ENCODE results near the gene UBAC1.
"Not testable (repeated sequence)": the region's sequence is repeated elsewhere in the genome, so short reads cannot be mapped to it uniquely, and the experiment has no call there.

Gene UBAC1

GRCh38 chr9:135892327-135892726, 68.8 kb downstream of the UBAC1 start:
- DNase-seq: not testable (repeated sequence)

- no peak for DNase-seq
Measured at GRCh38 chr9:135891027-135891631, 70.0 kb downstream of the UBAC1 start.

GRCh38 chr9:135890190-135891026, 70.8 kb downstream of the UBAC1 start:
- DNase-seq: no peak

GRCh38 chr9:135889564-135890189, 71.5 kb downstream of the UBAC1 start:
- no peak for DNase-seq

GRCh38 chr9:135888766-135889394, 72.3 kb downstream of the UBAC1 start:
- no peak for DNase-seq

- no peak for DNase-seq
Measured at GRCh38 chr9:135888126-135888765, 72.9 kb downstream of the UBAC1 start.

GRCh38 chr9:135887585-135888050, 73.6 kb downstream of the UBAC1 start:
- DNase-seq: peak; percentile 64

- no peak for DNase-seq
Measured at GRCh38 chr9:135887021-135887507, 74.1 kb downstream of the UBAC1 start.

GRCh38 chr9:135886147-135886981, 74.8 kb downstream of the UBAC1 start:
- no peak for DNase-seq

- no peak for DNase-seq
Measured at GRCh38 chr9:135885100-135885853, 75.9 kb downstream of the UBAC1 start.

GRCh38 chr9:135884328-135885035, 76.7 kb downstream of the UBAC1 start:
- no peak for DNase-seq

GRCh38 chr9:135883410-135884089, 77.6 kb downstream of the UBAC1 start:
- peak; percentile 11 for DNase-seq

Data from CD4-positive, alpha-beta T cell treated with Interleukin-17A for 1 hour (primary cell).